HFF-Myc (cell line): ENCODE data around the gene LASP1NB.
A peak's percentile ranks its signal among the peaks of the same experiment; 100 is the strongest.

Source experiments
- DNase-seq: peaks from one replicate; pipeline ENCODE4 v3.0.0-alpha.2; 2011; ENCODE audit warnings: low read depth; ENCODE audit errors: extremely low read depth
- H3K4me3 ChIP-seq: replicated peaks from 2 replicates; pipeline ENCODE4 v1.5.1; 2011; ENCODE audit warnings: low read depth, mild to moderate bottlenecking, control low read depth, low read length
- TF ChIP-seq, protein P1 (sequence below): IDR thresholded peaks from 2 replicates; pipeline ENCODE4 v1.5.1; 2012; ENCODE audit warnings: mild to moderate bottlenecking, low read depth, low read length, control low read depth; ENCODE audit errors: missing control alignments

The LASP1NB gene

DNA sequence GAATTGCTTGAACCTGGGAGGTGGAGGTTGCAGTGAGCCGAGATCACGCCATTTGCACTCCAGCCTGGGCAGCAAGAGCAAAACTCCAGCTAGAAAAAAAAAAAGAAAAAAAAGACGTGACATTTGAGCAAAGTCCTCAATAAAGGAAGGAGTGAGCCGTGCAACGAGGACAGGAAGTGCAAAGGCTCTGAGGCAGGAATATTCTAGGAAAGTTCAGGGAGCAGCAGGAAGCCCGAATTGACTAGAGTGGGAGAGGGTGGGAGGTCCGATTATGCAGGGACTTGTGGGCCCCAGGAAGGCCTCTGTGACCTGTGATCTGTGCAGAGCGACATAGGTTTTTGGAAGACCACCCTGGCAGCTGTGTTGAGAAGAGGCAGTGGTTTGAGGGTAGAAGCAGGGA is 8.6 kb upstream of the LASP1NB start:
- TF ChIP-seq, protein P1, sequence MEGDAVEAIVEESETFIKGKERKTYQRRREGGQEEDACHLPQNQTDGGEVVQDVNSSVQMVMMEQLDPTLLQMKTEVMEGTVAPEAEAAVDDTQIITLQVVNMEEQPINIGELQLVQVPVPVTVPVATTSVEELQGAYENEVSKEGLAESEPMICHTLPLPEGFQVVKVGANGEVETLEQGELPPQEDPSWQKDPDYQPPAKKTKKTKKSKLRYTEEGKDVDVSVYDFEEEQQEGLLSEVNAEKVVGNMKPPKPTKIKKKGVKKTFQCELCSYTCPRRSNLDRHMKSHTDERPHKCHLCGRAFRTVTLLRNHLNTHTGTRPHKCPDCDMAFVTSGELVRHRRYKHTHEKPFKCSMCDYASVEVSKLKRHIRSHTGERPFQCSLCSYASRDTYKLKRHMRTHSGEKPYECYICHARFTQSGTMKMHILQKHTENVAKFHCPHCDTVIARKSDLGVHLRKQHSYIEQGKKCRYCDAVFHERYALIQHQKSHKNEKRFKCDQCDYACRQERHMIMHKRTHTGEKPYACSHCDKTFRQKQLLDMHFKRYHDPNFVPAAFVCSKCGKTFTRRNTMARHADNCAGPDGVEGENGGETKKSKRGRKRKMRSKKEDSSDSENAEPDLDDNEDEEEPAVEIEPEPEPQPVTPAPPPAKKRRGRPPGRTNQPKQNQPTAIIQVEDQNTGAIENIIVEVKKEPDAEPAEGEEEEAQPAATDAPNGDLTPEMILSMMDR = no peak
- no peak for DNase-seq
- no peak overlapping the region for H3K4me3 ChIP-seq

DNA sequence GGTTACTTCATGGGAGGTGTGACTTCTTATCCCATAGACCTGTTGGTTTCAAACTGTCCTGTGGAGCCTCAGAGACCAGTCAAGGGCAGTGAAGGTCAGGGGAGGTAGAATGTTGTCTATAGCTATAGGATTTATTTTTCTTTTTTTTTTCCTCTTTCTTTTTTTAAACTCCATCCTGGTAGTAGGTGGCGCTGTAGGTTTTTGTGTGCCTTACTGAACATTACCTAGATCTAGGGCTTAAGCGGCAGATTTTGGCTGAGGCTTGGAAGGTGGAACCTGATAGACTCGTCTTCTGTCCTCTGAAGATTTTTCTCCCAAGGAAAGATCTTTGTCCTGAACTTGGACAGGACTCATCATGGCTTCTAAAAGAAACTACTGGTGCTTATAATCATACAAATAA is 8.2 kb upstream of the LASP1NB start:
- TF ChIP-seq, protein P1 = no peak
- no peak overlapping the region for H3K4me3 ChIP-seq
- no peak for DNase-seq

DNA sequence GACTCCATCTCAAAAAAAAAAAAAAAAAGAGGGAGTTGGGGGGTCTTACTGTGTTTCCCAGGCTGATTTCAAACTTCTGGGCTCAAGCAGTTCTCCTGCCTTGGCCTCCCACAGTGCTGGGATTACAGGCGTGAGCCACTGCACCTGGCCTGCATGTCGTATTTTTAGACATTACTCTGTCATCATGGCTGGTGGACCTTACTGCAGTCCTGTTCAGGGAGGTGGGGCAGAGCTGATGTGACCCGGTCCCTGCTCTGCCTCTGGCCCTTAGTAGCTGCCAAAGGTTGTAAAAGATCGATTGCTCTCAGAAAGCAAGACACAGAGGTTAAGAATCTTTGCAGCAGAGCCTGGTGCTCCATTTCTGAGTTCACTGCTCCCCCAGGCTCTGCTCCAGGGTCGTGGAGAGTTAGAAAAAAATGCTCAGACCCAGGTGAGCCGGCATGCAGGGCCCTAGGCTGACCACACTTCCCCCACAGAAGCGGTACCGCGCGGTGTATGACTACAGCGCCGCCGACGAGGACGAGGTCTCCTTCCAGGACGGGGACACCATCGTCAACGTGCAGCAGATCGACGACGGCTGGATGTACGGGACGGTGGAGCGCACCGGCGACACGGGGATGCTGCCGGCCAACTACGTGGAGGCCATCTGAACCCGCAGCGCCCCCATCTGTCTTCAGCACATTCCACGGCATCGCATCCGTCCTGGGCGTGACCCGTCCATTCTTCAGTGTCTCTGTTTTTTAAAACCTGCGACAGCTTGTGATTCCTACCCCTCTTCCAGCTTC is 7.1 kb upstream of the LASP1NB start:
- TF ChIP-seq, protein P1 = peak; percentile 16
- no peak for DNase-seq
- no peak overlapping the region for H3K4me3 ChIP-seq

GRCh38 chr17:38918916-38919315 is 6.5 kb upstream of the LASP1NB start:
- no peak overlapping the region for H3K4me3 ChIP-seq
- no peak for DNase-seq

DNA sequence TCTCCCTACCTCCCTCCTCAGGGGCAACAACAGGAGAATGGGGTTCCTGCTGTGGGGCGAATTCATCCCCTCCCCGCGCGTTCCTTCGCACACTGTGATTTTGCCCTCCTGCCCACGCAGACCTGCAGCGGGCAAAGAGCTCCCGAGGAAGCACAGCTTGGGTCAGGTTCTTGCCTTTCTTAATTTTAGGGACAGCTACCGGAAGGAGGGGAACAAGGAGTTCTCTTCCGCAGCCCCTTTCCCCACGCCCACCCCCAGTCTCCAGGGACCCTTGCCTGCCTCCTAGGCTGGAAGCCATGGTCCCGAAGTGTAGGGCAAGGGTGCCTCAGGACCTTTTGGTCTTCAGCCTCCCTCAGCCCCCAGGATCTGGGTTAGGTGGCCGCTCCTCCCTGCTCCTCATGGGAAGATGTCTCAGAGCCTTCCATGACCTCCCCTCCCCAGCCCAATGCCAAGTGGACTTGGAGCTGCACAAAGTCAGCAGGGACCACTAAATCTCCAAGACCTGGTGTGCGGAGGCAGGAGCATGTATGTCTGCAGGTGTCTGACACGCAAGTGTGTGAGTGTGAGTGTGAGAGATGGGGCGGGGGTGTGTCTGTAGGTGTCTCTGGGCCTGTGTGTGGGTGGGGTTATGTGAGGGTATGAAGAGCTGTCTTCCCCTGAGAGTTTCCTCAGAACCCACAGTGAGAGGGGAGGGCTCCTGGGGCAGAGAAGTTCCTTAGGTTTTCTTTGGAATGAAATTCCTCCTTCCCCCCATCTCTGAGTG is 5.9 kb upstream of the LASP1NB start:
- TF ChIP-seq, protein P1 = no peak
- no peak overlapping the region for H3K4me3 ChIP-seq
- DNase-seq = no peak

More at GRCh38 chr17:38918916-38919315, 6.5 kb upstream of the LASP1NB start:
- TF ChIP-seq, protein P1 = no peak

DNA sequence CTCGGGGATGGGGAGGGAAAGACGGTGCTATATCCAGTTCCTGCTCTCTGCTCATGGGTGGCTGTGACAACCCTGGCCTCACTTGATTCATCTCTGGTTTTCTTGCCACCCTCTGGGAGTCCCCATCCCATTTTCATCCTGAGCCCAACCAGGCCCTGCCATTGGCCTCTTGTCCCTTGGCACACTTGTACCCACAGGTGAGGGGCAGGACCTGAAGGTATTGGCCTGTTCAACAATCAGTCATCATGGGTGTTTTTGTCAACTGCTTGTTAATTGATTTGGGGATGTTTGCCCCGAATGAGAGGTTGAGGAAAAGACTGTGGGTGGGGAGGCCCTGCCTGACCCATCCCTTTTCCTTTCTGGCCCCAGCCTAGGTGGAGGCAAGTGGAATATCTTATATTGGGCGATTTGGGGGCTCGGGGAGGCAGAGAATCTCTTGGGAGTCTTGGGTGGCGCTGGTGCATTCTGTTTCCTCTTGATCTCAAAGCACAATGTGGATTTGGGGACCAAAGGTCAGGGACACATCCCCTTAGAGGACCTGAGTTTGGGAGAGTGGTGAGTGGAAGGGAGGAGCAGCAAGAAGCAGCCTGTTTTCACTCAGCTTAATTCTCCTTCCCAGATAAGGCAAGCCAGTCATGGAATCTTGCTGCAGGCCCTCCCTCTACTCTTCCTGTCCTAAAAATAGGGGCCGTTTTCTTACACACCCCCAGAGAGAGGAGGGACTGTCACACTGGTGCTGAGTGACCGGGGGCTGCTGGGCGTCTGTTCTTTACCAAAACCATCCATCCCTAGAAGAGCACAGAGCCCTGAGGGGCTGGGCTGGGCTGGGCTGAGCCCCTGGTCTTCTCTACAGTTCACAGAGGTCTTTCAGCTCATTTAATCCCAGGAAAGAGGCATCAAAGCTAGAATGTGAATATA is 4.8 kb upstream of the LASP1NB start:
- DNase-seq = no peak
- TF ChIP-seq, protein P1 = no peak
- no peak overlapping the region for H3K4me3 ChIP-seq
